Tracheal epithelial cell (primary cell): ENCODE results near the gene PCNX2. TPM values are rescaled to one million over a fixed set of nuclear protein-coding genes. Genes with fewer than 3 reads are reported as not detected.

ENCODE experiments used
- total RNA-seq: library from RNA; depleted of rRNA; stranded (reverse); fragments of >200 nt; gene quantifications from 2 replicates; pipeline ENCODE4 v1.2.1, GENCODE V29; 2014

PCNX2 gene
- total RNA-seq: 25.3 and 37.3 TPM in 2 replicates

GRCh38 chr1:233295237-233295974 lies at the start of gene PCNX2:
Gene PCNX2, minus strand, starts transcription at chr1:233295725. Its CDS starts 247 bp downstream, at chr1:233295478.

GRCh38 chr1:233327651-233328141 lies 32.2 kb upstream of the PCNX2 start, which contains the start of gene MAP3K21:
Gene MAP3K21, plus strand, starts transcription at chr1:233327724. Its CDS starts 305 bp downstream, at chr1:233328029.

GRCh38 chr1:232950197-232951176 lies 345.0 kb downstream of the PCNX2 start, which contains the start of gene NTPCR:
Gene NTPCR, plus strand, starts transcription at chr1:232950611. Its CDS starts 100 bp downstream, at chr1:232950711.

Other genes with a start within 250 kb of the PCNX2 start
- gene MAP3K21, start 32.0 kb upstream of the PCNX2 start, total RNA-seq: 10.1 and 12.4 TPM in 2 replicates